ENCODE measurements around the gene TFDP1.

GRCh38 chr13:113670541-113670940, 86.0 kb downstream of the TFDP1 start:
- TF ChIP-seq POLR2A (IDR thresholded peaks at IDR 0.05) (no peak), CTCF (IDR thresholded peaks at IDR 0.05) (no peak)
